H9 (cell line): Measurements from ENCODE around the gene JCHAIN. TPM values are rescaled to one million over a fixed set of nuclear protein-coding genes. Genes with fewer than 3 reads are reported as not detected.
"Not testable (repeated sequence)": the region's sequence is repeated elsewhere in the genome, so short reads cannot be mapped to it uniquely, and the experiment has no call there.

ENCODE experiments used
- DNase-seq: peaks from one replicate; pipeline ENCODE4 v3.0.0-alpha.2; 2017
- H2AFZ ChIP-seq: one replicate; pipeline ENCODE4 v1.6.1; 2013; ENCODE audit warnings: mild to moderate bottlenecking, low read length, control low read depth, moderate library complexity
- H2AK5ac ChIP-seq: 2 replicates; pipeline ENCODE4 v1.6.1; 2013; ENCODE audit warnings: low read length, control low read depth, mixed read lengths; ENCODE audit not compliant: insufficient read length
- H2BK120ac ChIP-seq: one replicate; pipeline ENCODE4 v1.6.1; 2013; ENCODE audit warnings: low read depth, mild to moderate bottlenecking, low read length, control low read depth, inconsistent platforms; ENCODE audit not compliant: poor library complexity, severe bottlenecking
- H2BK12ac ChIP-seq: 2 replicates; pipeline ENCODE4 v1.6.1; 2013; ENCODE audit warnings: low read length, control low read depth, mixed read lengths, low read depth; ENCODE audit not compliant: insufficient read length
- H2BK15ac ChIP-seq: 2 replicates; pipeline ENCODE4 v1.6.1; 2013; ENCODE audit warnings: low read depth, low read length, control low read depth
- H2BK20ac ChIP-seq: one replicate; pipeline ENCODE4 v1.6.1; 2013; ENCODE audit warnings: low read depth, mild to moderate bottlenecking, low read length, control low read depth, inconsistent platforms; ENCODE audit not compliant: poor library complexity, severe bottlenecking
- H2BK5ac ChIP-seq: 2 replicates; pipeline ENCODE4 v1.6.1; 2013; ENCODE audit warnings: low read length, control low read depth, mixed read lengths; ENCODE audit not compliant: insufficient read length
- H3K14ac ChIP-seq: 2 replicates; pipeline ENCODE4 v1.6.1; 2013; ENCODE audit warnings: low read length, control low read depth; ENCODE audit not compliant: insufficient read depth
- H3K18ac ChIP-seq: 2 replicates; pipeline ENCODE4 v1.6.1; 2013; ENCODE audit warnings: low read depth, mild to moderate bottlenecking, mixed read lengths, low read length, control low read depth; ENCODE audit not compliant: insufficient read length
- H3K23ac ChIP-seq: 2 replicates; pipeline ENCODE4 v1.6.1; 2013; ENCODE audit warnings: low read length, control low read depth, mixed read lengths, low read depth; ENCODE audit not compliant: insufficient read length
- H3K23me2 ChIP-seq: 2 replicates; pipeline ENCODE4 v1.6.1; 2013; ENCODE audit warnings: low read depth, mild to moderate bottlenecking, mixed read lengths, low read length, control low read depth; ENCODE audit not compliant: insufficient read length, poor library complexity, severe bottlenecking
- H3K27ac ChIP-seq: 2 replicates; pipeline ENCODE4 v1.5.1; 2013; ENCODE audit warnings: low read length, control low read depth, mixed read lengths, low read depth; ENCODE audit not compliant: insufficient read length
- H3K27me3 ChIP-seq: 2 replicates; pipeline ENCODE4 v1.6.1; 2013; ENCODE audit warnings: low read length, control low read depth, inconsistent platforms; ENCODE audit not compliant: insufficient read depth
- H3K4ac ChIP-seq: 2 replicates; pipeline ENCODE4 v1.6.1; 2013; ENCODE audit warnings: low read depth, mild to moderate bottlenecking, control low read depth, inconsistent platforms, low read length, moderate library complexity
- H3K4me1 ChIP-seq: 2 replicates; pipeline ENCODE4 v1.6.1; 2013; ENCODE audit warnings: low read length, control low read depth, inconsistent platforms; ENCODE audit not compliant: insufficient read depth
- H3K4me2 ChIP-seq: 2 replicates; pipeline ENCODE4 v1.6.1; 2013; ENCODE audit warnings: low read length, control low read depth, mixed read lengths; ENCODE audit not compliant: insufficient read length, insufficient read depth
- H3K56ac ChIP-seq: 2 replicates; pipeline ENCODE4 v1.6.1; 2013; ENCODE audit warnings: low read depth, mild to moderate bottlenecking, mixed read lengths, low read length, control low read depth; ENCODE audit not compliant: insufficient read length
- H3K79me1 ChIP-seq: 2 replicates; pipeline ENCODE4 v1.6.1; 2013; ENCODE audit warnings: low read depth, mild to moderate bottlenecking, moderate library complexity, low read length, control low read depth, inconsistent platforms; ENCODE audit not compliant: insufficient read depth, poor library complexity, severe bottlenecking
- H3K79me2 ChIP-seq: 2 replicates; pipeline ENCODE4 v1.6.1; 2013; ENCODE audit warnings: low read length, control low read depth, inconsistent platforms; ENCODE audit not compliant: insufficient read depth
- H3K9ac ChIP-seq: 2 replicates; pipeline ENCODE4 v1.6.1; 2013; ENCODE audit warnings: low read length, control low read depth, mixed read lengths; ENCODE audit not compliant: insufficient read length; ENCODE audit errors: extremely low read depth
- H3K9me3 ChIP-seq: one replicate; pipeline ENCODE4 v1.6.1; 2013; ENCODE audit warnings: low read depth, low read length, inconsistent platforms; ENCODE audit not compliant: control insufficient read depth
- H3T11ph ChIP-seq: one replicate; pipeline ENCODE4 v1.6.1; 2013; ENCODE audit warnings: mild to moderate bottlenecking, low read length, control low read depth, inconsistent platforms
- H4K20me1 ChIP-seq: one replicate; pipeline ENCODE4 v1.6.1; 2013; ENCODE audit not compliant: control insufficient read depth, insufficient read length, insufficient read depth
- H4K5ac ChIP-seq: 2 replicates; pipeline ENCODE4 v1.6.1; 2013; ENCODE audit warnings: low read depth, mild to moderate bottlenecking, mixed read lengths, low read length, control low read depth; ENCODE audit not compliant: insufficient read length
- H4K8ac ChIP-seq: replicated peaks from 2 replicates; pipeline ENCODE4 v1.6.1; 2013; ENCODE audit warnings: low read length, control low read depth, mixed read lengths, low read depth; ENCODE audit not compliant: insufficient read length
- H4K91ac ChIP-seq: 2 replicates; pipeline ENCODE4 v1.6.1; 2013; ENCODE audit warnings: low read depth, mild to moderate bottlenecking, moderate library complexity, mixed read lengths, low read length, control low read depth; ENCODE audit not compliant: insufficient read length
- H3K27ac Mint-ChIP-seq, 3 experiments: 2 replicates in 2 of 3; 3 replicates in 1 of 3; pipeline ENCODE4 v1.8.0; 2020 to 2021; ENCODE audit warnings: mixed read lengths in 3 of 3, mild to moderate bottlenecking in 1 of 3, moderate library complexity in 1 of 3
- H3K27me3 Mint-ChIP-seq: 2 replicates; pipeline ENCODE4 v1.8.0; 2021; ENCODE audit warnings: low read depth, mild to moderate bottlenecking, moderate library complexity, mixed read lengths
- H3K36me3 Mint-ChIP-seq, 3 experiments: 2 replicates in 2 of 3; 3 replicates in 1 of 3; pipeline ENCODE4 v1.8.0; 2020 to 2021; ENCODE audit warnings: low read depth in 3 of 3, mixed read lengths in 3 of 3; ENCODE audit not compliant: insufficient read depth in 1 of 3
- H3K4me1 Mint-ChIP-seq, 2 experiments: 2 replicates each; pipeline ENCODE4 v1.8.0; 2020; ENCODE audit warnings: mixed read lengths in 2 of 2
- H3K4me3 Mint-ChIP-seq, 2 experiments: 2 replicates in 1 of 2; 3 replicates in 1 of 2; pipeline ENCODE4 v1.8.0; 2020 to 2021; ENCODE audit warnings: mild to moderate bottlenecking in 2 of 2, mixed read lengths in 2 of 2, moderate library complexity in 1 of 2
- H3K9me3 Mint-ChIP-seq, 2 experiments: 2 replicates in 1 of 2; 3 replicates in 1 of 2; pipeline ENCODE4 v1.8.0; 2020; ENCODE audit warnings: mild to moderate bottlenecking in 2 of 2, mixed read lengths in 2 of 2, moderate library complexity in 1 of 2
- CTCF ChIP-seq: fragments of 200-600 bp; sonication (generic); conservative IDR thresholded peaks from 3 replicates; pipeline ENCODE4 v1.8.0; 2021; ENCODE audit warnings: antibody characterized with exemption, mild to moderate bottlenecking
- WGBS: extraction: QIAGEN DNeasy Blood & Tissue Kit; methylation state at CpG from one replicate; pipeline ENCODE4 v1.1.7; 2013; ENCODE audit warnings: missing lambda C conversion rate, low lambda C conversion rate, mixed read lengths; ENCODE audit not compliant: insufficient read length; ENCODE audit errors: extremely low coverage; 5-methylcytosine and 5-hydroxymethylcytosine counted together
- total RNA-seq: library from RNA; stranded (reverse); gene quantifications from 2 replicates; pipeline ENCODE4 v1.2.1, GENCODE V29; 2021

Gene JCHAIN
- total RNA-seq, 1 experiment from 2014 or later = not detected

- H3K23me2 ChIP-seq = no peaks in the 10 kb centered on the region
- no peak overlapping the region for H3K18ac ChIP-seq
- no peaks in the 10 kb centered on the region for H3K27me3 ChIP-seq
- no peaks in the 10 kb centered on the region for H3K4me1 ChIP-seq
- H3K27ac ChIP-seq = no peak overlapping the region
- no peak overlapping the region for H2BK5ac ChIP-seq
- H2BK15ac ChIP-seq = no peak overlapping the region
- DNase-seq = no peak
- no peak overlapping the region for H2BK20ac ChIP-seq
- H3K36me3 Mint-ChIP-seq = no peaks in the 10 kb centered on the region
- no peak overlapping the region for H3K56ac ChIP-seq
- H2BK120ac ChIP-seq = no peak overlapping the region
- no peak overlapping the region for H3K4ac ChIP-seq
- no peak overlapping the region for H3K4me2 ChIP-seq
- no peak for TF ChIP-seq CTCF
- no peaks in the 10 kb centered on the region for H4K20me1 ChIP-seq
- no peak overlapping the region for H3K9ac ChIP-seq
- no peak overlapping the region for H3K14ac ChIP-seq
- H2BK12ac ChIP-seq = no peak overlapping the region
- no peak overlapping the region for H4K8ac ChIP-seq
- WGBS = no CpG with 5 or more reads among the region's 3 CpGs
- H3T11ph ChIP-seq = no peak overlapping the region
- H2AFZ ChIP-seq = no peak overlapping the region
- no peak overlapping the region for H4K5ac ChIP-seq
- peaks cover 3% of the 10 kb centered on the region; the same call in 1 of the 2 replicates for H3K27me3 Mint-ChIP-seq
- no peak overlapping the region for H4K91ac ChIP-seq
- H3K4me3 Mint-ChIP-seq = no peak overlapping the region
- H3K9me3 Mint-ChIP-seq = no peaks in the 10 kb centered on the region
- H3K9me3 ChIP-seq = no peaks in the 10 kb centered on the region
- H3K79me1 ChIP-seq = no peaks in the 10 kb centered on the region
- H2AK5ac ChIP-seq = no peak overlapping the region
- H3K27ac Mint-ChIP-seq = no peak overlapping the region
- no peaks in the 10 kb centered on the region for H3K79me2 ChIP-seq
- no peaks in the 10 kb centered on the region for H3K4me1 Mint-ChIP-seq
- H3K23ac ChIP-seq = no peak overlapping the region
These were observed 1.6 kb upstream of the JCHAIN start for GRCh38 chr4:70667740-70668535.

GRCh38 chr4:70661309-70661922 is 4.9 kb downstream of the JCHAIN start:
- not testable (repeated sequence) for H2BK15ac ChIP-seq, DNase-seq, H3K4me1 Mint-ChIP-seq, H3K4me1 ChIP-seq, H3K79me1 ChIP-seq, H2BK5ac ChIP-seq, H3K56ac ChIP-seq, H3K18ac ChIP-seq, H2AK5ac ChIP-seq, H3K9me3 Mint-ChIP-seq, H2BK20ac ChIP-seq, H4K8ac ChIP-seq, H4K20me1 ChIP-seq, H2BK12ac ChIP-seq, H3K14ac ChIP-seq, H3K36me3 Mint-ChIP-seq, H3K4me3 Mint-ChIP-seq, H3K79me2 ChIP-seq, H3K27me3 ChIP-seq, H3K4ac ChIP-seq, H3K27ac Mint-ChIP-seq, H3K9ac ChIP-seq, H4K5ac ChIP-seq, H2BK120ac ChIP-seq, H3T11ph ChIP-seq, H3K9me3 ChIP-seq, H2AFZ ChIP-seq, H3K27ac ChIP-seq, H3K23me2 ChIP-seq, H3K27me3 Mint-ChIP-seq, H3K23ac ChIP-seq, H4K91ac ChIP-seq, H3K4me2 ChIP-seq
- no CpG with 5 or more reads among the region's 5 CpGs for whole genome bisulfite sequencing
